OCI-LY1 (cell line): Measurements from ENCODE around the gene ASXL2.

Experiments used
- H2AFZ ChIP-seq: fragments of 200-600 bp; sonication (generic), shearing (Covaris generic); 2 replicates; pipeline ENCODE4 v1.6.0; 2014; ENCODE audit warnings: antibody characterized with exemption, mild to moderate bottlenecking, low read length
- H3F3A ChIP-seq: fragments of 200-600 bp; sonication (generic), shearing (Covaris generic); 2 replicates; pipeline ENCODE4 v1.6.0; 2014; ENCODE audit warnings: mild to moderate bottlenecking, antibody characterized with exemption, low read length, moderate library complexity; ENCODE audit not compliant: insufficient read depth
- H3K27ac ChIP-seq: fragments of 200-600 bp; sonication (generic); 2 replicates; pipeline ENCODE4 v1.5.1; 2014; ENCODE audit warnings: low read length, mixed run types, mild to moderate bottlenecking, low read depth; ENCODE audit not compliant: poor library complexity, severe bottlenecking
- H3K27me3 ChIP-seq: fragments of 200-600 bp; sonication (generic); 2 replicates; pipeline ENCODE4 v1.6.0; 2014; ENCODE audit warnings: antibody characterized with exemption, mild to moderate bottlenecking, low read length, moderate library complexity; ENCODE audit not compliant: insufficient read depth
- H3K36me3 ChIP-seq: fragments of 200-600 bp; sonication (generic); 2 replicates; pipeline ENCODE4 v1.6.1; 2014; ENCODE audit warnings: mild to moderate bottlenecking, antibody characterized with exemption, low read length, moderate library complexity, mixed read lengths; ENCODE audit not compliant: insufficient read depth
- H3K4me1 ChIP-seq: fragments of 200-600 bp; sonication (generic); 2 replicates; pipeline ENCODE4 v1.5.1; 2014; ENCODE audit warnings: mild to moderate bottlenecking, low read length, moderate library complexity; ENCODE audit not compliant: insufficient read depth, severe bottlenecking
- H3K4me2 ChIP-seq: fragments of 200-600 bp; sonication (generic), shearing (Covaris generic); 2 replicates; pipeline ENCODE4 v1.6.1; 2014; ENCODE audit warnings: low read length
- H3K4me3 ChIP-seq: fragments of 200-600 bp; sonication (generic); 2 replicates; pipeline ENCODE4 v1.5.1; 2014; ENCODE audit warnings: low read length, low read depth, mild to moderate bottlenecking, mixed read lengths; ENCODE audit not compliant: poor library complexity, severe bottlenecking
- H3K79me2 ChIP-seq: fragments of 200-600 bp; shearing (Covaris generic); 2 replicates; pipeline ENCODE4 v1.6.1; 2016; ENCODE audit warnings: mixed run types, low read length, mixed read lengths; ENCODE audit not compliant: insufficient read depth
- H3K9ac ChIP-seq: fragments of 200-600 bp; sonication (generic), shearing (Covaris generic); 2 replicates; pipeline ENCODE4 v1.6.1; 2014; ENCODE audit warnings: mild to moderate bottlenecking, low read length, mixed read lengths
- H3K9me2 ChIP-seq: fragments of 200-600 bp; sonication (generic), shearing (Covaris generic); 2 replicates; pipeline ENCODE4 v1.6.1; 2014; ENCODE audit warnings: low read depth, mild to moderate bottlenecking, low read length, mixed read lengths
- H3K9me3 ChIP-seq: fragments of 200-600 bp; shearing (Covaris generic); 2 replicates; pipeline ENCODE4 v1.6.1; 2014; ENCODE audit warnings: low read length, mixed read lengths
- H4K20me1 ChIP-seq: fragments of 200-600 bp; sonication (generic), shearing (Covaris generic); 2 replicates; pipeline ENCODE4 v1.6.0; 2016; ENCODE audit warnings: mild to moderate bottlenecking, low read length; ENCODE audit not compliant: insufficient read depth
- EZH2 ChIP-seq: fragments of 200-600 bp; sonication (generic), shearing (Covaris generic); IDR thresholded peaks from 2 replicates; pipeline ENCODE4 v1.8.0; 2017; ENCODE audit warnings: borderline replicate concordance, mixed run types, mild to moderate bottlenecking, antibody characterized with exemption, low read length, moderate library complexity, mixed read lengths
- TF ChIP-seq, protein P1 (sequence below): fragments of 200-600 bp; sonication (generic), shearing (Covaris generic); IDR thresholded peaks from 2 replicates; pipeline ENCODE4 v1.5.1; 2017; ENCODE audit warnings: mild to moderate bottlenecking, antibody characterized with exemption, low read length, moderate library complexity, mixed read lengths

The ASXL2 gene

GRCh38 chr2:25788457-25788856 lies 89.8 kb downstream of the ASXL2 start:
- H3K27me3 ChIP-seq: no peaks in the 10 kb centered on the region
- no peaks in the 10 kb centered on the region for H3K79me2 ChIP-seq
- no peak overlapping the region for H3K4me2 ChIP-seq
- no peaks in the 10 kb centered on the region for H3K9me3 ChIP-seq
- H2AFZ ChIP-seq: no peak overlapping the region
- H3F3A ChIP-seq: no peaks in the 10 kb centered on the region
- H3K9me2 ChIP-seq: no peaks in the 10 kb centered on the region
- no peaks in the 10 kb centered on the region for H4K20me1 ChIP-seq
- H3K4me1 ChIP-seq: no peaks in the 10 kb centered on the region
- H3K4me3 ChIP-seq: no peak overlapping the region
- H3K9ac ChIP-seq: no peak overlapping the region
- H3K27ac ChIP-seq: no peak overlapping the region
- no peak for TF ChIP-seq EZH2
- TF ChIP-seq, protein P1, sequence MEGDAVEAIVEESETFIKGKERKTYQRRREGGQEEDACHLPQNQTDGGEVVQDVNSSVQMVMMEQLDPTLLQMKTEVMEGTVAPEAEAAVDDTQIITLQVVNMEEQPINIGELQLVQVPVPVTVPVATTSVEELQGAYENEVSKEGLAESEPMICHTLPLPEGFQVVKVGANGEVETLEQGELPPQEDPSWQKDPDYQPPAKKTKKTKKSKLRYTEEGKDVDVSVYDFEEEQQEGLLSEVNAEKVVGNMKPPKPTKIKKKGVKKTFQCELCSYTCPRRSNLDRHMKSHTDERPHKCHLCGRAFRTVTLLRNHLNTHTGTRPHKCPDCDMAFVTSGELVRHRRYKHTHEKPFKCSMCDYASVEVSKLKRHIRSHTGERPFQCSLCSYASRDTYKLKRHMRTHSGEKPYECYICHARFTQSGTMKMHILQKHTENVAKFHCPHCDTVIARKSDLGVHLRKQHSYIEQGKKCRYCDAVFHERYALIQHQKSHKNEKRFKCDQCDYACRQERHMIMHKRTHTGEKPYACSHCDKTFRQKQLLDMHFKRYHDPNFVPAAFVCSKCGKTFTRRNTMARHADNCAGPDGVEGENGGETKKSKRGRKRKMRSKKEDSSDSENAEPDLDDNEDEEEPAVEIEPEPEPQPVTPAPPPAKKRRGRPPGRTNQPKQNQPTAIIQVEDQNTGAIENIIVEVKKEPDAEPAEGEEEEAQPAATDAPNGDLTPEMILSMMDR: no peak
- H3K36me3 ChIP-seq: peaks cover 6% of the 10 kb centered on the region

DNA sequence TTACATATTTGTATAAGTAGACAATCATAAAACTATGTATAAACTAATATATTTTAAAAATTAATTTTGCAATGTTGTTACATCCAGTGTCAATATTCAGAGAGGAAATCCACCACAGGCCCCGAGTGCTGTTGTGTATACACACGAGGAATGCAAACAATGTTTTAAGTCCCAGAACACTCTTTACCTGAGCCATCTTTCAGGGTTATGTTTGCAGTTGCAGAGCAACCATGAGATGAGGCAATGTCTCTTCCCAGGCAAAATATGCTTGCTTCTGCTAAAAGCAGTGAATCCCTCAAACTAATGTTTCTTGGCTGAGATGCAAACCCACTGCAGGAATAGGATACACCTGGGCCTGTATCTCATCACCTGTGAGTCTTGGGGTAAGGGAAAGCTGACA lies 91.3 kb downstream of the ASXL2 start:
- H3K4me2 ChIP-seq: no peak overlapping the region
- no peaks in the 10 kb centered on the region for H3K79me2 ChIP-seq
- H3K27me3 ChIP-seq: no peaks in the 10 kb centered on the region
- H3K36me3 ChIP-seq: peaks cover 6% of the 10 kb centered on the region
- H4K20me1 ChIP-seq: no peaks in the 10 kb centered on the region
- H2AFZ ChIP-seq: no peak overlapping the region
- TF ChIP-seq EZH2: no peak
- TF ChIP-seq, protein P1: no peak
- no peaks in the 10 kb centered on the region for H3F3A ChIP-seq
- no peaks in the 10 kb centered on the region for H3K9me3 ChIP-seq
- no peak overlapping the region for H3K27ac ChIP-seq
- H3K9me2 ChIP-seq: no peaks in the 10 kb centered on the region
- H3K4me3 ChIP-seq: no peak overlapping the region
- no peaks in the 10 kb centered on the region for H3K4me1 ChIP-seq
- no peak overlapping the region for H3K9ac ChIP-seq

DNA sequence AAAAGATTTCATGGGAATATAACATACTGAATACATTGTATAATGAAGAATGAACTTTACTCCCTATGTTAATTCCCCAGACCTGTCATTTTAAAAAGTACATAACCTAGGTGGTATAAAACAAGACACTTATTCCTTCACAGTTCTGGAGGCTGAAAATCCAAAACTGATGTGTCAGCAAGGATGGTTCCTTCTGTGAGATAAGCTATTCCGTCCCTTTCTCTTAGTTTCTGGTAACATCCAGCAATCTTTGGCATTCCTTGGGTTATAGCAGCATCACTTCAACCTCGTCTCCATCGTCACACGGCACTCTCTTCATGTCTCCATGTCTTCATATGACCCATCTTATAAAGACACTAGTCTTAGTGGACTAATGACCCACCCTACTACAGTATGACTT lies 93.9 kb downstream of the ASXL2 start:
- Histone ChIP-seq H3K27ac (no peak overlapping the region), H3K9me2 (no peaks in the 10 kb centered on the region), H3K4me2 (no peak overlapping the region), H3K4me1 (no peaks in the 10 kb centered on the region), H3K79me2 (no peaks in the 10 kb centered on the region), H3K4me3 (no peak overlapping the region), H3F3A (no peaks in the 10 kb centered on the region), H4K20me1 (no peaks in the 10 kb centered on the region), H2AFZ (no peak overlapping the region), H3K27me3 (no peaks in the 10 kb centered on the region), H3K9ac (no peak overlapping the region), H3K9me3 (no peaks in the 10 kb centered on the region), H3K36me3 (peaks cover 6% of the 10 kb centered on the region)
- no peak for TF ChIP-seq EZH2
- TF ChIP-seq, protein P1: no peak
